ENCODE results near the gene TSPAN6. TPM values are rescaled to one million over a fixed set of nuclear protein-coding genes. Genes with fewer than 3 reads are reported as not detected.

The TSPAN6 gene
- polyA plus RNA-seq, 3 donors: not detected

DNA sequence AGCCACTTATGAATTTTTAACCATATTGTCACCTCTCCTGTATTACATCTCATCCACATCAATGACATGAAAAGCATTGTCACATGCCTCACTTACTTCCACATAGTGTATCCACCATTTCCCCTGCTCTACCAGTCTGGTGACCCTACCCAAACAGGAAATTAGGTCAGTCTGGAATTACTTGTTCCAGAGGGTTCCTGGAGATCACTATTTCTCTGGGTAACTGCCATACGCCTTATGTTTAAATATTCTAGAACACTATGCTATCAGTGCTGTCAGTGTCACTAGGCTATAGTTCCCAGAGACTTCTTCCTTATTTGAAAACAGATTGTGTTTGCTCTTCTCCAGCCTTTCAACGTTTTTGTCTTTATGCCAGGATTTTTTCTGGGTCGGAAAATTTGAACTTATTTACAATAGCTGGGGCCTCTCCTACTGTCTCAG, 22.4 kb upstream of the TSPAN6 start:
- no peak overlapping the region for H3K9ac ChIP-seq (ENCODE audit: insufficient read depth, low read length, poor library complexity, severe bottlenecking)
- H3K27me3 Mint-ChIP-seq (ENCODE audit: low read depth in 3 of 3): peaks cover 0 to 24% (median 15%) of the 10 kb centered on the region in 3 donors
- H3K4me1 Mint-ChIP-seq: no peaks in the 10 kb centered on the region
- H3K4me3 ChIP-seq (replicated peaks in 1 of 3; ENCODE audit: low read depth in 2 of 3, low read length in 3 of 3): no peak overlapping the region
- no peaks in the 10 kb centered on the region for H3K36me3 ChIP-seq (replicated peaks in 1 of 2; ENCODE audit: control insufficient read depth in 1 of 2, insufficient read depth in 2 of 2, low read length in 2 of 2)
- H3K27ac ChIP-seq (ENCODE audit: low read depth in 1 of 2, low read length in 2 of 2): no peak overlapping the region
- no peak overlapping the region for H3K4me2 ChIP-seq (replicated peaks; ENCODE audit: extremely low read depth, low read length, poor library complexity, severe bottlenecking)
- intact Hi-C loops (cut with micrococcal nuclease): no loop called here
- H4K20me1 ChIP-seq (ENCODE audit: insufficient read depth, low read length): no peaks in the 10 kb centered on the region
- peaks cover 0 to 2% (median 0%) of the 10 kb centered on the region in 7 donors for H3K9me3 Mint-ChIP-seq
- no peaks in the 10 kb centered on the region for H3K4me1 ChIP-seq (ENCODE audit: control insufficient read depth in 1 of 2, insufficient read depth in 2 of 2, low read length in 2 of 2)
- H3K79me2 ChIP-seq (ENCODE audit: insufficient read depth, low read length): no peaks in the 10 kb centered on the region
- no peak overlapping the region for H3K4me3 Mint-ChIP-seq
- no peaks in the 10 kb centered on the region for H3K9me3 ChIP-seq (replicated peaks in 1 of 2; ENCODE audit: control insufficient read depth in 1 of 2, insufficient read depth in 1 of 2, low read length in 2 of 2)
- H3K27ac Mint-ChIP-seq: no peak overlapping the region
- WGBS (ENCODE audit: insufficient coverage): no CpG with 5 or more reads among the region's 3 CpGs
- H2AFZ ChIP-seq (ENCODE audit: insufficient read depth, low read depth, low read length, poor library complexity, severe bottlenecking): no peak overlapping the region
- no peak for DNase-seq
- TF ChIP-seq, protein P1, sequence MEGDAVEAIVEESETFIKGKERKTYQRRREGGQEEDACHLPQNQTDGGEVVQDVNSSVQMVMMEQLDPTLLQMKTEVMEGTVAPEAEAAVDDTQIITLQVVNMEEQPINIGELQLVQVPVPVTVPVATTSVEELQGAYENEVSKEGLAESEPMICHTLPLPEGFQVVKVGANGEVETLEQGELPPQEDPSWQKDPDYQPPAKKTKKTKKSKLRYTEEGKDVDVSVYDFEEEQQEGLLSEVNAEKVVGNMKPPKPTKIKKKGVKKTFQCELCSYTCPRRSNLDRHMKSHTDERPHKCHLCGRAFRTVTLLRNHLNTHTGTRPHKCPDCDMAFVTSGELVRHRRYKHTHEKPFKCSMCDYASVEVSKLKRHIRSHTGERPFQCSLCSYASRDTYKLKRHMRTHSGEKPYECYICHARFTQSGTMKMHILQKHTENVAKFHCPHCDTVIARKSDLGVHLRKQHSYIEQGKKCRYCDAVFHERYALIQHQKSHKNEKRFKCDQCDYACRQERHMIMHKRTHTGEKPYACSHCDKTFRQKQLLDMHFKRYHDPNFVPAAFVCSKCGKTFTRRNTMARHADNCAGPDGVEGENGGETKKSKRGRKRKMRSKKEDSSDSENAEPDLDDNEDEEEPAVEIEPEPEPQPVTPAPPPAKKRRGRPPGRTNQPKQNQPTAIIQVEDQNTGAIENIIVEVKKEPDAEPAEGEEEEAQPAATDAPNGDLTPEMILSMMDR (IDR thresholded peaks at IDR 0.05): no peak
- peaks cover 0 to 10% of the 10 kb centered on the region in 2 donors for H3K27me3 ChIP-seq (ENCODE audit: control insufficient read depth in 2 of 2, insufficient read depth in 2 of 2, low read length in 2 of 2)
- H3K36me3 Mint-ChIP-seq: no peaks in the 10 kb centered on the region

DNA sequence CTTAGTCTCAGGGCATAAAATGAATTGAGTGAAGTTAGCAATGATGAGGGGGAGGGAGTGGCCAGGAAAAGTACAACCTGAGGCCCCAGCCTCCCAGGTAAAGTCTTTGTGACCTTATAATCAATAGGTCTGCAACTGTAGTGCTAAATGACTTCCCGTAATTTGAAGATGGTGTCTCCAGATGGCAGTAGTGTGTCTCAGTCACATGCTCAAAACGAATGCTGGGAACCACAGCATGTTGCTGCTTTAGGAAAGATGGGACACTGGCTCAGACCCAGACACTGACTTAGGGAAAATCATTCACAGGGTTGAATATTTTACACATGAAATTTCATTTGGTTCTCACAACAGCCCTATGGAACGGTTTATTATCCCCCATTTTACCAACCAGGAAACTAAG, 17.7 kb upstream of the TSPAN6 start:
- WGBS (ENCODE audit: insufficient coverage): 50% methylated on average over 1 of the region's 3 CpGs

More for the DNA sequence above, 17.7 kb upstream of the TSPAN6 start:
- DNase-seq: no peak
- Mint-ChIP-seq H3K27me3 (ENCODE audit: low read depth in 3 of 3) (peaks cover 4 to 28% (median 22%) of the 10 kb centered on the region in 3 donors), H3K9me3 (peaks cover 0 to 3% (median 0%) of the 10 kb centered on the region in 7 donors), H3K4me1 (no peaks in the 10 kb centered on the region), H3K36me3 (no peaks in the 10 kb centered on the region), H3K4me3 (no peak overlapping the region), H3K27ac (no peak overlapping the region)
- H3K4me3 ChIP-seq (replicated peaks in 1 of 3; ENCODE audit: low read depth in 2 of 3, low read length in 3 of 3): no peak overlapping the region
- H4K20me1 ChIP-seq (ENCODE audit: insufficient read depth, low read length): no peaks in the 10 kb centered on the region
- H3K4me1 ChIP-seq (ENCODE audit: control insufficient read depth in 1 of 2, insufficient read depth in 2 of 2, low read length in 2 of 2): no peaks in the 10 kb centered on the region
- intact Hi-C loops (cut with micrococcal nuclease): no loop called here
- H3K36me3 ChIP-seq (replicated peaks in 1 of 2; ENCODE audit: control insufficient read depth in 1 of 2, insufficient read depth in 2 of 2, low read length in 2 of 2): no peaks in the 10 kb centered on the region
- H3K27ac ChIP-seq (ENCODE audit: low read depth in 1 of 2, low read length in 2 of 2): no peak overlapping the region
- no peak overlapping the region for H3K4me2 ChIP-seq (replicated peaks; ENCODE audit: extremely low read depth, low read length, poor library complexity, severe bottlenecking)
- H3K79me2 ChIP-seq (ENCODE audit: insufficient read depth, low read length): no peaks in the 10 kb centered on the region
- H3K9ac ChIP-seq (ENCODE audit: insufficient read depth, low read length, poor library complexity, severe bottlenecking): no peak overlapping the region
- H3K9me3 ChIP-seq (replicated peaks in 1 of 2; ENCODE audit: control insufficient read depth in 1 of 2, insufficient read depth in 1 of 2, low read length in 2 of 2): no peaks in the 10 kb centered on the region
- no peak overlapping the region for H2AFZ ChIP-seq (ENCODE audit: insufficient read depth, low read depth, low read length, poor library complexity, severe bottlenecking)
- peaks cover 5 to 20% of the 10 kb centered on the region in 2 donors for H3K27me3 ChIP-seq (ENCODE audit: control insufficient read depth in 2 of 2, insufficient read depth in 2 of 2, low read length in 2 of 2)
- TF ChIP-seq, protein P1 (IDR thresholded peaks at IDR 0.05): no peak
